SW480 (cell line): ENCODE measurements around the gene ATG4A.

Source experiments
- DNase-seq: peaks from one replicate; pipeline ENCODE4 v3.0.0-alpha.2; 2016; ENCODE audit warnings: low spot score

ATG4A gene

GRCh38 chrX:108169768-108170167, 78.2 kb downstream of the ATG4A start:
- DNase-seq, result no peak

DNA sequence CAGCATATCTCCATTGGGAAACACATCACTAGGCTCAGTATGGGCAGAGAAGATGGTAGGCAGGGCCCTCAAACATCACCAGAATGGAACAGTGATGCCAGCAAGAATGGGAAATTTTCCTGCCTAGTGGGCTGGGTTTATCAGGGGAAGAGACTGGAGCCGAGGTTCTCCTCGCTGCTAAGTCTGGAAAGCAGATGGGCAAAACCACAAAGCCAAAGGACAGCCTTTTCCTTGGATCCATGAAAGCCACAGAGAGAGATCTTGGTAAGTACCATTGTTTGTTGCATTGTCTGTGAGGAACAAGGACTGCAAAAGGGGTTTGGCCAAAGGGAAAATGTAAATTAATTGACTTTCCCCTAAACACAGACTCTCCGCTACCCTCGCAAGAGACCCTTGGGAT, 80.1 kb downstream of the ATG4A start:
- no peak for DNase-seq

DNA sequence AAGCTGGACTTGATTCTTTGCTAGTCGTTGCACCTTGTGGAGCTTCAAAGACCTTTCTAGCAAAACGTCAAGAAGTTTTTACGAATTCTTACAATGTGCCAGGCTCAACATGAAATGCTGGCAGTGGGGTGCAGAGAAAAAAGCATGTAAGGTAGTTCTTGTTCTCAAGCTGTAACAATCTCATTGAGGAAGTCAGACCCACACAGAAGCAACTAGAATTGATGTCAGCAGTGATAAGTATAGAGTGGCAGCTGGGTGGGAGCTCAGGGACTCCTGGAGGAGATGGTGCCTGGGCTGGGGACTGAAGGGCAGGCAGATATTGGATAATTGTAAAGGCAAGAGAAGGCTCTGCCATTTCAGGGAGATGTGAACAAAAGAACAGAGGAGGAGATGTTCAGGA, 82.3 kb downstream of the ATG4A start:
- DNase-seq, result no peak

DNA sequence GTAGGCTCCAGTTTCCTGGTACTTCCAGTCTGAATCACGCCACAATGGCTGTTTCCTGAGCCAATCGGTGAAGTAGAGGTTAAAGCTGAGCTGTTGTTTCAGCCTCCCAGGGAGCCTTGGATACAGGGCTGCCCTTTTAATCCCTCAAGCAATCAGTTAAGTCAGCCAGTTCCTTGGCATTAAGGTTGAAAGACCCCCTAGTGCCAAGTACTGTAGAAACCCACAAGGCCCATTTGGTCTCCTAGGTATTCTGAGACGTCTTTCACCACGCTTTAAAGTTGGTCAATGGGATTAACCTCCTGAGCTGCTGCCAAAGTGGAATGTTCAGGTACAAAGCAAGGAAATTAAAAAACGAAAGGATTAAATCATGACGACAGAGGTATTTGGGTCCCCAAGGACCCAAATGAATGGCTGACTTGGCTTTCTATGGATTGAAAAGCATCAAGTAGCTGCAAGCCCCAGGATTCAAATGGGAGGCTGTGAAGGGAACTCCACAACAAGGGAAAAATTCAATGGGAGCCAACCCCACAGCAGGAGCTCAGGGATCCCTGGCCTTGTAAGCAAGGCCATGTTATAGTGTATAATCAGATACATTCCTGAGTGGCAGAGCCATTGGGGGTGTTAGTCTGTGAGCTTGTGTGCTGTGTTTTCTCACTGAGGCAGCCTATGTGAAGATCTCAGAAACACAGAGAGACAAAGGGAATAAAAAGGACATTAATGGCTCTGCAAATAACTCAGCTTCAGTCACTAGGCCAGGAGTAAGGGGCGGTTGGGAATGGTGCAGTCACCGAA, 86.0 kb downstream of the ATG4A start:
- DNase-seq, result no peak

DNA sequence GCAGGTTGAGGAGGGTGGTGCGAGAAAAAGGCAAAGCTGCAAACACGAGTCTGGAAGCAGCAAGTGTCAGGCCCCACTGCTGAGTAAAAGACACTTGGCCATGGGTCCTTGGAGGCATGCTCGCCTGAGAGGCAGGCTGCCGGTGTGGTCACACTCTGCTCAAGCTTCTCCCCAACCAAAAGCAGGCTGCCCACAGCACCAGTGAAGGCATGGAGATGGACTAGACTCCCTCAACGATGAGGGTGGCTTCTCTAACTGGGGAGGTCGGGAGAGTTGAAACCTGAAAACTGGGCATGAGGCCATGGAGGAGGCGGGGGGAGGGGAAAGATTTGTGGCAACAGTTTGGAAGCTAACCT, 86.5 kb downstream of the ATG4A start:
- no peak for DNase-seq

DNA sequence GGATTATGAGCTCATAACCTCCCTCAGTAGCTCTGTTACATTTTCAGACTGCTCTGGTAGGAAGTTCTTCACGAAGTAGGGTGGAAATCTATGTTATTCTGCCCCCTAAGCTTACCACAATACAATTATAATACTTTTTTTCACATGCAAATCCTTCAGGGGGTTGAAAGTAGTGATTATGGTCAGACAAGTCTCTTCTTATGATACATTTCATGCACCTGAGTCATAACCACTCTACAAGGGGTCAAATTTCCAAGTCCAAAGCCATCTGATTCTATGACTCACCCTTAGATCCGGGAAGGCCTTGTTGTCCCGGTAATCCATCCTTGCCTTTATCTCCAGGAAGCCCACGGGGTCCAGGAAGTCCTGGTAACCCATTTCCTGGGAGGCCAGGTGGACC, 95.2 kb downstream of the ATG4A start:
- peak; percentile 73 for DNase-seq

GRCh38 chrX:108198420-108198819, 106.8 kb downstream of the ATG4A start:
- DNase-seq, result no peak

DNA sequence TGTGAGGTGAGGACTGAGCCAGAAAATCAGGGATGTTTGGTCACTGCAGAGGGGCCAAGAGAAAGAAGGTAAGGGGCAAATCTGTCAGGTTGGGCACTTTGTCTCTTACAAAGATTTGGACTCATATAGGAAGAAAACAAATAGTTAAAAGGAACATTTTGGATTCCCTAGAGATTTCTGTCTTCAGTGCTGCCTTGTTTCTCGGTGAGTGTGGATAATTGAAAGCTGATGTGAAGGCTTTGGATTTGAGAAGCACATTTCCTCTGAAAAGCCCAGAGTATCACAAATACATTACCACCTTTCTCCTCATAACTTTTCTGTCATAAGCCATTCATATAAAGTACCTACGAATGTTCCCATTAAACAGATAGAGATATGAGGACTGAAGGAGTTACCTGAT, 107.5 kb downstream of the ATG4A start:
- no peak for DNase-seq

GRCh38 chrX:108199691-108200090, 108.1 kb downstream of the ATG4A start:
- peak; percentile 24 for DNase-seq

- no peak for DNase-seq
Observed at GRCh38 chrX:108203540-108203939, 112.0 kb downstream of the ATG4A start.
